Activated naive CD4-positive, alpha-beta T cell treated with anti-CD3 and anti-CD28 coated beads for 36 hours (primary cell): ENCODE measurements around the gene NDUFV2. TPM values are rescaled to one million over a fixed set of nuclear protein-coding genes. Genes with fewer than 3 reads are reported as not detected.

Experiments
- CTCF ChIA-PET: fragments of 350-600 bp; sonication (Branson Sonifier 250); formaldehyde crosslinking; loops from one replicate; lab custom pipeline; 2021; ENCODE audit warnings: antibody characterized with exemption; lab: Charles Lee
- DNase-seq: peaks from one replicate; pipeline ENCODE4 v3.0.0-alpha.2; 2020
- H3K27ac Mint-ChIP-seq: one replicate; pipeline ENCODE4 v1.8.0; 2021; ENCODE audit warnings: mild to moderate bottlenecking, mixed read lengths
- H3K27me3 Mint-ChIP-seq: one replicate; pipeline ENCODE4 v1.8.0; 2021; ENCODE audit warnings: low read depth, mixed read lengths
- H3K36me3 Mint-ChIP-seq: one replicate; pipeline ENCODE4 v1.8.0; 2021; ENCODE audit warnings: low read depth, mixed read lengths
- H3K4me1 Mint-ChIP-seq: one replicate; pipeline ENCODE4 v1.8.0; 2021; ENCODE audit warnings: low read depth, mixed read lengths
- H3K4me3 Mint-ChIP-seq: one replicate; pipeline ENCODE4 v1.8.0; 2021; ENCODE audit warnings: mild to moderate bottlenecking, moderate library complexity, mixed read lengths
- H3K9me3 Mint-ChIP-seq: one replicate; pipeline ENCODE4 v1.8.0; 2021; ENCODE audit warnings: mixed read lengths
- intact Hi-C: fragments of 100-400 bp; cut with micrococcal nuclease; formaldehyde crosslinking; loops from one replicate; pipeline ENCODE4 v1.15.1; 2023
- total RNA-seq, 2 experiments: library from RNA; stranded (reverse); gene quantifications; one replicate each; pipeline ENCODE4 v1.2.3, GENCODE V29; 2021

The NDUFV2 gene
- total RNA-seq, 2 experiments from 2014 or later = 290 to 303 TPM

GRCh38 chr18:9181275-9181674 is 78.8 kb downstream of the NDUFV2 start:
- peaks cover 28% of the 10 kb centered on the region for H3K36me3 Mint-ChIP-seq
- H3K4me3 Mint-ChIP-seq = no peak overlapping the region
- CTCF ChIA-PET = no interaction called here
- H3K9me3 Mint-ChIP-seq = no peaks in the 10 kb centered on the region
- no peak for DNase-seq
- intact Hi-C loops = no loop called here
- peaks cover 63% of the 10 kb centered on the region for H3K4me1 Mint-ChIP-seq
- no peak overlapping the region for H3K27ac Mint-ChIP-seq
- no peaks in the 10 kb centered on the region for H3K27me3 Mint-ChIP-seq

- peaks cover 54% of the 10 kb centered on the region for H3K4me1 Mint-ChIP-seq
- CTCF ChIA-PET = no interaction called here
- no peaks in the 10 kb centered on the region for H3K27me3 Mint-ChIP-seq
- no peak for DNase-seq
- intact Hi-C loops = no loop called here
- no peak overlapping the region for H3K27ac Mint-ChIP-seq
- no peaks in the 10 kb centered on the region for H3K9me3 Mint-ChIP-seq
- no peak overlapping the region for H3K4me3 Mint-ChIP-seq
- H3K36me3 Mint-ChIP-seq = peaks cover 30% of the 10 kb centered on the region
These were observed 80.4 kb downstream of the NDUFV2 start for GRCh38 chr18:9182852-9183399.

Other genes with a start within 250 kb of the NDUFV2 start
- gene ANKRD12, start 34.1 kb downstream of the NDUFV2 start, total RNA-seq = 10 to 100 TPM; 37.5 to 40.0 TPM
- 1 to 10 TPM; 4.9 to 5.6 TPM for gene TWSG1, start 232.1 kb downstream of the NDUFV2 start, total RNA-seq